GM21423 (cell line): ENCODE measurements around the gene U2AF2.
"Not testable (repeated sequence)": the region's sequence is repeated elsewhere in the genome, so short reads cannot be mapped to it uniquely, and the experiment has no call there.

Experiments
- ATAC-seq: cut with Tn5 transposase; IDR thresholded peaks from one replicate; pipeline ENCODE4 v1.9.1; 2021; ENCODE audit warnings: mild to moderate bottlenecking, moderate library complexity; ENCODE audit not compliant: unreplicated experiment

The U2AF2 gene

DNA sequence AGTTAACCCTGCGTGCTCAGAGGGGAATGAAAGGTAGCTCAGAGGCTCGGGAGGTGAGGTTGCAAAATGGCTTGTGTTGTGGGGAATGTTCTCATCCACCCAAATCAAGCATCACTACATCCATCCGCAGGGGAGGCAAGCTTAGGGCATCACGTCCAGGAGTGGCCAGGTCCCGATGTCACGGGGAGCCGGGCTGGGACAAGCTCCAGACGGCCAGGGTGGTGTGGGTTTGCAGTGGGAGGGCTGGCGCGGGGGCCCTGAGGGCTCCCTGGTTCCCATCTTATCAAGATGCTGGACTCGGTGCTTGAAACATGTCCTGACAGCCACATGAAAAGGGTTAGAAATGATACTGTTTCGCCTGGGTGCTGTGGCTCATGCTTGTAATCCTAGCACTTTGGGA is 46.0 kb downstream of the U2AF2 start:
- no peak for ATAC-seq

DNA sequence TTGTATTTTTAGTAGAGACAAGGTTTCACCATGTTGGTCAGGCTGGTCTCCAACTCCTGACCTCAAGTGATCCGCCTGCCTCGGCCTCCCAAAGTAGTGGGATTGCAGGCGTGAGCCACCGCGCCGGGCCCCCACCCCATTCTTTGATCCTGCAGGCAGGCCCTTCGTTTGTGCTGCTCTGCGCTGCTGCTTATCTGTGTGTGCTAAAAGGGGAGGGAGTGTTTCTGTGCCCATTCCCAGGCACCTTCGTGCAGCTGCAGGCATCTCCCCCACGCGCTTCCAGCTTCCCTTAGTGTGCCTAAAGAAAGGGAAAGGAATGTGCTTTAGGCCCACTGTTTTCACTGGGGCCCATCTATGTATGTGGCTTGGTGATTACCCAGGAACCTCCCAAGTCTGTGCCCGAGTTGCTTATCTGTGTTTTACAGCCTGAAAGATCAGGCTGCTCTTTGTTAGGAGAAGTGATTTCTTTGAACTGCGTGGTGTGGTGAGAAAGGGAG is 47.3 kb downstream of the U2AF2 start:
- ATAC-seq: no peak

DNA sequence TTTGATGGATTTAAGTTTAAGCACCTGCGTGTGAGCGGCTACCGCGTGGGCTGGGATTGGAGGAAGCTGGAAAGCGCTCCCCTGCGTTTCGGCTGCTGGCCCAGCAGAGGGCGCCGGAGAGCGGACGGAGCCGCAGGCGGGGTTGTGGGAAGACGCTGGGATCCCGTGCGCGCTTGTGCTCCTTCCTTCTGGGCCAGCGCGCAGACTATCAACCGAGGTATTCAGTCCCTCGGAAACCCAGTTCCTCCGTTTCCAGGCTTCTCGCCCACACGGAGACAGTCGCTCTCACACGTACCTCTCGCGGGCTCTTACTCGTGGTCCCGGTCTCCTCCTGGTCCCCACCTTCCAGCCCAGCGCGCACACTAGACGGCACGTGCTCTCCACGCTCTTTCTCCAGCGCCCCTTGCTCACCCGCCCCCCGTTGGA is 49.0 kb downstream of the U2AF2 start:
- ATAC-seq: no peak

DNA sequence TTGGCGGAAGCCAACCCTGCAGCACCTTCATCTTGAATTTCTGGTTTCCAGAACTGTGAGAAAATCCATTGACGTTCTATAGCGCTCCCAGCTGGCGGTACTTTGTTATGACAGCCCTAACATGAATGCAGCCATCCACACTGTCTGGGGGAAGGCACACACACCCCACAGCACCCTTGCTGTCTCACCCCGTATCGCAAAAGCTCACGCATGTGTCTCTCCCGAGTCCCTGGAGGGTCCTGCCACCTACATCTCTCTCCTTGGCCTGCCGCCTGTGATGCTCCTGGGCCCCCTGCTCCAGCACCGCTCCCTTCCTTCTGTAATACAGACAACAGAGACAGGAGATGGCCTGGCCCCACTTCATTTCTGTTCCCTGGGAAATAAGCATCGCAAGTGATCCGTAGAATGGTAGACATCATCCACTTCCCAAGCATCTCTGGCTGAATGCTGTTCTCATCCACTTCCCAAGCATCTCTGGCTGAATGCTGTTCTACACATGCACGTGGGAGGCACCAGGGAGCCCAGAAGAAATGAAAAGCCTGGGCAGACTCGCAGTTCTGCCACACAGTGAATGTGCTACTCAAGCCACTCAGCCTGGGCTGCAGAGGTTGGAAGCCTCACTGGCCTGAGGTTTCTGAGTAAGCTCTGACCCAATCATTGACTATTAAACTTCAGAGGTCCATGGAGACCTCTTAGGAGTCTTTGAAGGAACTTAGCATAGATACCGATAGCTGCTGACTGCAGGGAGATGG is 49.8 kb downstream of the U2AF2 start:
- no peak for ATAC-seq

DNA sequence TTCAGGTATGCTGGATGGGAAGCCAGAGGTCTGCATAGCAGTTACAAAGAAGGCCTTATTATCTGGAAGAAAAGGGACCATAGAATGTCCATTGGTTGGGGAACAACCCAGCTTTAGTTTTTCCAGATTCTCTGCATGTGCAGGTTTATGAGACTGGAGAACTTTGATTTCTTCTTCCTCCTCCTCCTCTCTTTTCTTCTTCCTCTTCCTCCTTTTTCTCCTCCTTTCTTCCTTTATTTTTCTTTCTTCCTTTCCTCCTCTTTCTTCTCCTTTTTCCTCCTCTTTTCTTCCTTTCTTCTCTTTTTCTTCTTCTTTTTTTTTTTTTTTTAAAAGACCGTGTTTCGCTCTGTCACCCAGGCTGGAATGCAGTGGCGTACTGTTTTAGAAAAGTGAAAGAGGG is 51.1 kb downstream of the U2AF2 start:
- no peak for ATAC-seq

DNA sequence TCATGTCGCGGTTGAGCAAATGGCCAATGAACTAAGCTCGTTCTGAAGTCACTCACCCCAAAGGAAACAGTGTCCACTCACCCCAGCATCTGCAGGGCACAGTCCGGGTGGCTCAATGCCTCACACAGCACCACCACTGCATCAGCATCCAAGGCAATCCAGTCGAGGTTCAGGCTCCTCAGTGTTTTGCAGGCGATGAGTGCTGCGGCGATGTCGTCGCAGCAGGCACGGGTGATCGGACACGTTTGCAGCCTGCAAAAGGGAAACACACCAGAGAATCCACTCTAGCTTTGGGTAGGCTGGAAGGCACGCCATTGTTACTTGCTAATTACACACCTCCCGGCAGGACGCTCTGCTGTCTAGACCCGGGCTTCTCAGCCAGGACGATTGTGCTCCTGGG is 56.9 kb downstream of the U2AF2 start:
- ATAC-seq: no peak

DNA sequence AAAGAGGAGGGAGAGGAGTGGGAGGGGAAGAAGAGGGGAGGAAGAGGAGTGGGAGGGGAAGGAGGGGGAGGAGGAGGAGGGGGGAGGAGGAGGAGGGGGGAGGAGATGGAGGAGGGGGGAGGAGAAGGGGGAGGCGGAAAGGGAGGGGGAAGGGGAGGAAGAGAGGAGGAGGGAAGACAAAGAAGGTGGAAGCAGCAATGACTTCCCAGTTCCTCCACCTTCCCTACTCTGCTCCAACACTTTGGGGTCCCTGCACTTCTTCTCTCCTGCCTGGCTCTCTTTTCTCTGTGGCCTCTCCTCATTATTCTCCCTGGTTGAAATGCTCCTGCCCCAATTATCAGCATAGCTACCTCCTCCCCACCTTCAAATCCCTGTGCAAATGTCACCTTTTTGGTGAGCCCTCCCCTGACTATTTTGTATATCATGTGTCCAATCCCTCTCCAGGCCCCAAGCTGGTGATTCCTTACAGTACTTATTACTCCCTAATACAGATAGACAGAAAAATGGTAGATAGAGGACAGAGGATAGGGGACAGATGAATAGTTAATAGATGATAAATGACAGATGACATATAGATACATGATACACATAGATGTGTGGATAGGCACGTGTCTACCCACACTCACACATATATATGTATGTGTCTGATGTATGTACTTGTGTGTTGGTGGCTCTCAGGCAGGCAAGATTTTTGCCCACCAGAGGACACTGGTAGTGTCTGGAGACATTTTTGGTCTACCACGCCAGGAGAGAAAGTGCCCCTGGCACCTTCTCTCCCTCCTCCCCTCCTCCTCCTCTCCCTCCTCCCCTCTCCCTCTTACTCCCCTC is 58.2 kb downstream of the U2AF2 start:
- no peak for ATAC-seq

DNA sequence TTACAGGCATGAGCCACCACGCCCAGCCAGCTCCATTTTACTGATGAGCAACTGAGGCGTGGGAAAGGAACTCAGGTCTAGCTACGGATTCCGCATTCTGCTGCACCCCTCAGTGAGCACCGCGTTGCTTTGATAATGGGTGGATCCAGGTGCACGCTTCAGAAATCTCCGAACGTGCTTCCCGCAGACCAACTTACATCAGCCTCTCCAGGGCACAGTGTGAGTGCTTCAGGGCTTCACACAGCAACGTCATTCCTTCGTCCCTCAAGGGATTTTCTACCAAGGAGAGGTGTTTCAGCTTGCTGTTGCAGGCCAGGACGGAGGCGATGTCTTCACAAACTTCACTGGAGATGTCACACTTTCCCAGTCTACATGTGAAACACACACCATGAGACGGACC is 61.7 kb downstream of the U2AF2 start:
- no peak for ATAC-seq

DNA sequence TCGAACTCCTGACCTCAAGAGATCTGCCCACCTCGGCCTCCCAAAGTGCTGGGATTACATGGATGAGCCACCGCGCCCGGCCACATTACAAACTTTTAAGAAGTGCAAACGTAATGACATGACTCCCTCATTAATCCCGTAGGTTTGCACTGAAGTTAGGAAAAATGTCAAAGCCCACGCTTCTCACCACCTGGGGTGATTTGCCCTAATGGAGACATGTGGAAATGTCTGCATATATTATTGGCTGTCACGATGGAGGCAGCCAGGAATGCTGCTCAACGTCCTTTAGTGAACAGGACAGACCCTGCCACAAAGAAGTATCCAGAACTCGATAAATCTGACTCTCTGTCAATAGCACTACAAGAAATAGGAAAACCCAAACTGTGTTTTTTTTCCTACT is 62.4 kb downstream of the U2AF2 start:
- no peak for ATAC-seq

DNA sequence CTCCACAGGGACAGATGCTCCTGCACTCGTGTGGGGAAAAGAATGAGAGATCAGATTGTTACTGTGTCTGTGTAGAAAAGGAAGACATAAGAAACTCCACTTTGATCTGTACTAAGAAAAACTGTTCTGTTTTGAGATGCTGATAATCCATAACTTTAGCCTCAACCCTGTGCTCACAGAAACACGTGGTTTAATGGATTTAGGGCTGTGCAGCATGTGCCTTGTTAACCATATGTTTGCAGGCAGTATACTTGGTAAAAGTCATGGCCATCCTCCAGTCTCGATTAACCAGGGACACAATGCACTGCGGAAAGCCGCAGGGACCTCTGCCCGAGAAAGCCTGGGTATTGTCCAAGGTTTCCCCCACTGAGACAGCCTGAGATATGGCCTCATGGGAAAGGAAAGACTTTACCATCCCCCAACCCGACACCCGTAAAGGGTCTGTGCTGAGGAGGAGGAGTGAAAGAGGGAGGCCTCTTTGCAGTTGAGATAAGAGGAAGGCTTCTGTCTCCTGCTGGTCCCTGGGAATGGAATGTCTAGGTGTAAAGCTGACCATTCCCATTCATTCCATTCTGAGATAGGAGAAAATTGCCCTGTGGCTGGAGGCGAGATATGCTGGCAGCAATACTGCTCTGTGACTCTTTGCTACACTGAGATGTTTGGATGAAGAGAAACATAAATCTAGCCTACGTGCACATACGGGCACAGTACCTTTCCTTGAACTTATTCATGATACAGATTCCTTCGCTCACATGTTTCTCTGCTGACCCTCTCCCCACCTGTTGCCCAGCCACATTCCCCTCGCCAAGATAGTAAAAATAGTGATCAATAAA is 63.3 kb downstream of the U2AF2 start:
- ATAC-seq: not testable (repeated sequence)

DNA sequence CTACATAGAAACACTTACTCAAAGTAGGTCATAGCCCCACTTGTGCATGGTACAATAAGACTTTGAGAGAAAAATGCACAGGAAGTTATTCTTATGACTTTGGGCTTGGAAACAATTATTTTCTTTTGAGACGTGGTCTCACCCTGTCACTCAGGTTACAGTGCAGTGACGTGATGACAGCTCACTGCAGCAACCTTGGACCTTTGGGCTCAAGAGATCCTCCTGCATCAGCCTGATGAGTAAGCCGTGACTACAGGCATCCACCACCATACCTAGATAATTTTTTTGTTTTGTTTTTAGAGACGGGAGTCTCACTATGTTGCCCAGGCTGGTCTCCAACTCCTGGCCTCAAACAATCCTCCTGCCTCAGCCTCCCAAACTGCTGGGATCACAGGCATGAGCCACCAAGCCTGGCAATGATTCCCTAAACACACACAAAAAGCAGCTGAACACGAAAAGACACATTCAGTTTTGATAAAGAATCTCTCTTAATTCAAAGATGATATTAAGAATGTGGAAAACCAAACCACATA is 65.4 kb downstream of the U2AF2 start:
- ATAC-seq: no peak

DNA sequence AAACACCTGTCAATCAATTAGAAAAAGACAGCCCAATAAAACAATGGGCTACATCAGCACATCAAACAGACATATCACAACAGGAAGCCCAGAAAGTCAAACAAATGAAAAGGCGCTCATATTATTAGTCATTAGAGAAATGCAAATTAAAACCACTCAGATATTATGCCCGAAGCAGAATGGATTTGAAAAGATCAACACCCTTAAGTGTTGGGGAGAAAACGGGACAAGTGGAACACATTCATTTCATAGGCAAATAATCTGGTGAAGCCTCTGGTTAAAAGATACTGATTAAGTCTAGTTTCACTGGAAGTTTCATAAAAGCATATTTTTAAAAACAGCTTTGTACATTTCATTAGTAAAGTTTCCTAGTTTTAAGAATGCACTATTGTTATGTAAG is 66.0 kb downstream of the U2AF2 start:
- ATAC-seq: no peak

DNA sequence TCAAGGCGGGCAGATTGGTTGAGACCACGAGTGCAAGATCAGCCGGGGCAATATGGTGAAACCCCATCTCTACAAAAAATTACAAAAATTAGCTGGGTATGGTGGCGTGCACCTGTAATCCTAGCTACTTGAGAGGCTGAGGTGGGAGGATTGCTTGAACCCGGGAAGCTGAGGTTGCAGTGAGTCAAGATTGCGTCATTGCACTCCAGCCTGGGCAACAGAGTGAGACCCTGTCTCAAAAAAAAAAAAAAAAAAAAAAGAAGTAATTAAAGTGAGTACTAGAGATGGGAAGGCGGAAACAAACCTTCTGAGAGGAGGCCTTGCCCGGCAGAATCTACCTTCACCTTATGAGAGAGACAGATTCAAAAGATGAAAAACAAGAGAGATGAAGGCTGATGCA is 68.7 kb downstream of the U2AF2 start:
- no peak for ATAC-seq
